Measurements from ENCODE around the gene FGD2.

Gene FGD2

GRCh38 chr6:37018198-37019064, 13.0 kb downstream of the FGD2 start:
- peak; percentile 57 to 60 for DNase-seq (ENCODE audit: low read depth in 2 of 2)

GRCh38 chr6:37019065-37019450, 13.6 kb downstream of the FGD2 start:
- DNase-seq (ENCODE audit: low read depth in 2 of 2) = no peak

GRCh38 chr6:37020381-37020780, 14.9 kb downstream of the FGD2 start:
- no peak for DNase-seq (ENCODE audit: low read depth in 2 of 2)

GRCh38 chr6:37020812-37021211, 15.4 kb downstream of the FGD2 start:
- no peak for DNase-seq (ENCODE audit: low read depth in 2 of 2)

GRCh38 chr6:37021356-37022129, 16.1 kb downstream of the FGD2 start:
- peak in 1 of 2 experiments; percentile 14 for DNase-seq (ENCODE audit: low read depth in 2 of 2)

DNA sequence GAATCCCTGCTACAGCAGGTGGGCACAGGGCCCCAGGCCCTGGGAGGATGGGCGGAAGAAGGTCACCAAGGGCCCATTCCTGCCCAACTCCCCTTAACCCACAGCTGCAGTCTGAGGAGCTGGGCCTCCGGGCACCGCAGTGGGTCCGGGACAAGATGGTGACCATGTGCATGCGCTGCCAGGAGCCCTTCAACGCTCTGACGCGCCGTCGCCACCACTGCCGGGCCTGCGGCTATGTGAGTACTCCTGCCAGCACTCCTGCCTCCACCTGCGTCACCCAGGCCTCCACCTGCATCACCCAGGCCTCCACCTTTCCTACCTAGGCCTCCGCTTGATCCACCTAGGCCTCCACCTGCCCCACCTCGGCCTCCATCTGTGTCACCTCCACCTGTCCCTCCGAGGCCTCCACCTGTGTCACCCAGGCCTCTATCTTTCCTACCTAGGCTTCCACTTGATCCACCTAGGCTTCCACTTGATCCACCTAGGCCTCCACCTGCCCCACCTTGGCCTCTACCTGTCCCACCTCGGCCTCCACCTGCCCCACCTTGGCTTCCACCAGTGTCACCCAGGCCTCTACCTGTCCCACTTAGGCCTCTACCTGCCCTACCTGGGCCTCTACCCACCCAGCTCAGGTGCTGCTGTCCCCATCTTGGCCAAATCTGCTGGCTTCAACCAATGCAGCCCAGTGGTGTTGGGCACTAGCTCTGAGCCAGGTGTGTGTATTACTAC, 16.8 kb downstream of the FGD2 start:
- DNase-seq (ENCODE audit: low read depth in 2 of 2) = no peak

GRCh38 chr6:37024656-37025337, 19.3 kb downstream of the FGD2 start:
- DNase-seq (ENCODE audit: low read depth in 2 of 2) = no peak

DNA sequence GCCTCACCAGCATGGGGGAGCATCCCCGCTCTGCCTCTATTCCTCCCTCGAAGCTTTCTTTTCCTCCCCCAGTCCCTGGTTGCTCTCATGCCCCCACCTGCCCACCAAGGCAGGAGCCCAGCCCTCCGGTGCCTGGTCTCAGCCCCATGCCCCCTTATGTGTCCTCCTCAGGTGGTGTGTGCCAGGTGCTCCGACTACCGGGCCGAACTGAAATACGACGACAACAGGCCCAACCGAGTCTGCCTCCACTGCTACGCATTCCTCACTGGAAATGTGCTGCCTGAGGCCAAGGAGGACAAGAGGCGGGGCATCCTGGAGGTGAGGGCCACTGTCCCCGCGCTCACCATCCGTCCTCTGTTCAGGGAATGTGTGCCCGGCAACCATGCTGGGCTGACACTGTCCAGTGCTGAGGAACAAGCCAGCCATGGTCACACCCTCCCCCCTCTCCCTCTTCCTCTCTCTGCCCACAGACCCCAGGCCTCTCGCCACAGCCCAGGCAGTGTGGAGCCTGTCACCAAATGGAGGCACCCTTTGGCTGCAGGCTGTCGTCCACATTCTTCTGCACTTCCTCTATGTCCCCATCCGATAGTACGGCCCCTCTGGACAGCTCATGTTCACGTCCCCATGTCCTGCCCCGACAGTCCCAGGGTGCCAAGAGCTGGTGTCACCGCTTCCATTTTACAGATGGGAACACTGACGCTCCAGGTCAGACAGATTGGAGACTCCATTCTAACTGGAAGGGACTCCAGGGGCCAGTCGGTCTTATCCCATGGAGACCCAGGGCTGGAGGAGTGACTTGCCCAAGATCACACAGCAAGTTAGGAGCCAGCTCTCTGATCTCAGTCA, 20.4 kb downstream of the FGD2 start:
- no peak for DNase-seq (ENCODE audit: low read depth in 2 of 2)

DNA sequence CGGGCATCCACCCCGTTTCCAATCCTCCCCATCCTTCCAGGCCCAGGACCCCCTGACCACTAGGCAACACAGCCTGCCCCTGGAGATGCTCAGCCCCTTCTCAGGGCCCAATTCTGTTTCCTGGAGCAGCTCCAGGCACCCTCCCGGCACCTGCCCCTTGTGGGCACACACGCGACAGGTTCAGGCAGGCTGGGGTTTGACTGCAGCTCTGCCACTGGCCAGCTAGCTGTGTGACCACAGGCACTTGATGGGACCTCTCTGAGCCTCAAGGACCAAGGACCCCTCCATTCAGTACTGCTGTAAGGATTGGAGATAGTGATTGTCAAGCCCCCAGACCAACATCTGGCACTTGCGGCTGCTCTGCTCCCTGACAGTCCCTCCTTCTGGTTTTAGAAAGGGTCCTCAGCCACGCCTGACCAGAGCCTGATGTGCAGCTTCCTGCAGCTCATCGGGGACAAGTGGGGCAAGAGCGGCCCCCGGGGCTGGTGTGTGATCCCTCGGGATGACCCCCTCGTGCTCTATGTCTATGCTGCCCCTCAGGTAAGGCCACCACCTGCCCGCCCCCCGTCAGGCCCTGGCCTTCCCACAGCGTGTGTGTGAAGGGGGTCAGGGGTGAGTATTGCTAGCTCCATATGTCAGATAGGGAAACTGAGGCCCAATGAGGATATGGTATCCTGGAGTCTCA, 21.7 kb downstream of the FGD2 start:
- no peak for DNase-seq (ENCODE audit: low read depth in 2 of 2)

GRCh38 chr6:37027811-37028469, 22.5 kb downstream of the FGD2 start:
- DNase-seq (ENCODE audit: low read depth in 2 of 2) = no peak

DNA sequence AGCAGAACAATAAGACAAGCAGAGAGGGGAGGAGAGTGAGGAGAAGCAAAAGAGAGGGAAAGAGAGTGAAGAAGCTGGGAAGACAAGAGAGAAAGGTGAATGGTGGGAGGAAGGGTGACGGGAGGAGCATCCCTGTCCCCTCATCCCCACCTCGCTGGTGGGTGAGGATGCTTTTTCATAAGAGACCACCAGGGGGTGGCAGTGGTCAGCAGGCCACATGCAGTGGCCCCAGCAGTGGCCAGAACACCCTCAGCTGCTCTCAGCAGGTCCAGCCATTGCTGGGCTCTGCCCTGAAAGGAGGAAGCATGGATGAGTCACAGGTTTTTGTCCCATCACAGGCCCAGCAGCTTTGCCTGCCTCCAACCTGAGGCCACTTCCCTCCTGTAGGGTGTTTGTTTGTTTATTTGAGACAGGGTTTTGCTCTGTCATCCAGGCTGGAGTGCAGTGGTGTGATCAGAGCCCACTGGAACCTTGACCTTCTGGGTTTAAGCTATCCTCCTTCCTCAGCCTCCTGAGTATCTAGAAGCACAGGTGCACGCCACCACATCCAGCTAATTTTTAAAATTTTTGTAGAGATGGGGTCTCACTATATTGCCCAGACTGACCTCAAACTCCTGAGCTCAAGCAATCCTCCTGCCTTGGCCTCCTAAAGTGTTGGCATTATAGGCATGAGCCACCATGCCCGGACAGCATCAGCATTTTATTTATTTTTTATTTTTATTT, 24.0 kb downstream of the FGD2 start:
- peak in 1 of 2 experiments; percentile 24 for DNase-seq (ENCODE audit: low read depth in 2 of 2)

- no peak for DNase-seq (ENCODE audit: low read depth in 2 of 2)
Measured at GRCh38 chr6:37030599-37030998, 25.1 kb downstream of the FGD2 start.

GRCh38 chr6:37032239-37032638, 26.8 kb downstream of the FGD2 start:
- no peak for DNase-seq (ENCODE audit: low read depth in 2 of 2)

- DNase-seq (ENCODE audit: low read depth in 2 of 2) = no peak
Measured at GRCh38 chr6:37033255-37033654, 27.8 kb downstream of the FGD2 start.

DNA sequence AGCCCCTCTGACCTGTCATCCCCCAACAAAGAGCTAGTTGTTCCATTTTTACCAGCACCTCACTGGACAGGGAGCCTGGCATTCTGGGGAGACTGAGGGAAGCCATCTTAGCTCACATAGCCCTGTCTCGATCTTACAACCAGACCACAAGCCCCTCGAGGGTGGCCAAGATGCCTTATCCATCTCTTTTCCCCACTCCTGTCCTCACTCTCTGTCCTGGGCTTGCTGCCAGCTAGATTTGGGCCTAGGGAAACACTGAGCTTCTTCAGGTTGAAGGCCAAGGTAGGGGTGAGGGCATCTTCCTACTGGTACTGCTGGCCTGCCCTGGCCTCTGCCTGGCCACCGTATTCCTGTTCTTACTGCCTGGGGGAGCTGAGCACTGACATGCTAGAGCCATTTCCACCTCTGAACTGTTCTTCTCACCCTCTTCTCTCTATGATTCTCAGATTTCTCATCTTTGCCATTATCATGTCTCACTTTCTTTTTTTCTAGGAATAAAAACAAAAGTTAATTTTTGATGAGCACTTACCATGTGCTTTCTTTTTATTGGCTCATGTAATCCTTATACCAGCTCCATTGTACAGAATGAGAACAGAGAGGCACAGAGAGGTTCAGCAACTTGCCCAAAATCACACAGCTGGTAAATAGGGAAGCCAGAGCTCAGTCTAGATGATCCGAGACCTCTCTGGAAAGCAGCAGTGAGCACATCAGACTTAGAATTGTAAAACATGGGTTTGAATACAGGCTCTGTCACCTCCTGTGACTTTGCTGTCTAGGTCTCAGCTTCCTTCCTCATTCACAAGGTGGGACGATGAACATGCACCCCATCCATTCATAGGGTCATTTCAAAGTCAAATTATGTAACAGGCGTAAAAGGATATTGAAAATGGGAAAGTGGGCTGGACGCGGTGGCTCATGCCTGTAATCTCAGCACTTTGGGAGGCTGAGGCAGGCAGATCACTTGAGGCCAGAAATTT, 28.7 kb downstream of the FGD2 start:
- DNase-seq (ENCODE audit: low read depth in 2 of 2) = no peak

- DNase-seq (ENCODE audit: low read depth in 2 of 2) = no peak
Measured at GRCh38 chr6:37036146-37036545, 30.7 kb downstream of the FGD2 start.

DNA sequence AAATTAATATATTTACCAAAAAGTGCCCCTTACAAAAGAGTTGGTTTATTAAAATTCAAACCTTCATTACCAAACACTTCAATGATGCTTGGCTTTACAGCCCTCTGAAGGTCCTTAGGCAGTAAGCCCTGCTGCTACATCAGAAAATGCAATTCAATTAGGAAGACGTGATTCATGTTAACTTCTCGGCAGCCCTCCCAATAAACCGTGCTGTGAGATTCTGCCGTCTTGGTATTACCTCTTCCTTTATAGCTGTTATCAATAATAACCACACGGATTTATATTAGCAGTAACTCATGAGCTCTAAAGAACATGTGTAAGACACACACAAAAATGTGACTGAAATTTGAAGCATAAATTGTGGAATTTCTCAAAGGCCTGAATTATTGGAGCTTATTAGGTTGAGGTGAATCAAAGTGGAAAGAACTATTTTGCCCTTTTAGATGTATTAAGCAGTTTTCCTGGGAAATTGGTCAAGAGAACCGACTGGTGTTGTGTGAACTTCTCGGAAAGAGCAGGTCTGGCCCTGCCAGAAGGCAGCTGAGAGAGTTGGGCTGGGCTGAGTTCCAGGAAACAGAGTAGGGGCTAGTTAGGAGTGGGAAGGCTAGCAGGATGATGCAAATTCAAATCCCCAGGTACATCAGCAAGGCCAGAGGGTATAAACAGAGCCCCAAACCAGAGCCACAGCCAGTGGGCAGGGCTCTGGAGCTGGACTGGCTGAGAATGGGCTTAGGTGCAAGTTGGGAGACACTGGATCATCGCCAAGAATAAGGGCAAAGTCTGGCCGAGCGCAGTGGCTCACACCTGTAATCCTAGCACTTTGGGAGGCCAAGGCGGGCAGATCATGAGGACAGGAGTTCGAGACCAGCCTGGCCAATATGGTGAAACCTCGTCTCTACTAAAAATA, 33.1 kb downstream of the FGD2 start:
- no peak for DNase-seq (ENCODE audit: low read depth in 2 of 2)
